Immature natural killer cell (primary cell): ENCODE measurements around the gene MAPKBP1. TPM values are rescaled to one million over a fixed set of nuclear protein-coding genes. Genes with fewer than 3 reads are reported as not detected.

Experiments used
- DNase-seq, 3 donors: peaks; one replicate each; pipeline ENCODE4 v3.0.0; 2022; ENCODE audit warnings: mixed read lengths in 1 of 3
- H3K27ac Mint-ChIP-seq, 6 donors: one replicate each; pipeline ENCODE4 v1.8.0; 2020; ENCODE audit warnings: mixed read lengths in 6 of 6, mild to moderate bottlenecking in 5 of 6, inconsistent platforms in 4 of 6, moderate library complexity in 3 of 6
- H3K27me3 Mint-ChIP-seq, 3 donors: one replicate each; pipeline ENCODE4 v1.8.0; 2020 to 2021; ENCODE audit warnings: low read depth in 3 of 3, mild to moderate bottlenecking in 3 of 3, mixed read lengths in 3 of 3, moderate library complexity in 3 of 3, inconsistent platforms in 1 of 3
- H3K36me3 Mint-ChIP-seq, 3 donors: one replicate each; pipeline ENCODE4 v1.8.0; 2020; ENCODE audit warnings: mixed read lengths in 3 of 3, inconsistent platforms in 2 of 3, mild to moderate bottlenecking in 2 of 3
- H3K4me1 Mint-ChIP-seq, 2 donors: one replicate each; pipeline ENCODE4 v1.8.0; 2020; ENCODE audit warnings: inconsistent platforms in 2 of 2, mild to moderate bottlenecking in 2 of 2, mixed read lengths in 2 of 2, moderate library complexity in 1 of 2
- H3K4me3 Mint-ChIP-seq, 5 donors: one replicate each; pipeline ENCODE4 v1.8.0; 2020; ENCODE audit warnings: mild to moderate bottlenecking in 5 of 5, mixed read lengths in 5 of 5, inconsistent platforms in 3 of 5, moderate library complexity in 3 of 5
- H3K9me3 Mint-ChIP-seq, 6 donors: one replicate each; pipeline ENCODE4 v1.8.0; 2020; ENCODE audit warnings: mild to moderate bottlenecking in 6 of 6, mixed read lengths in 6 of 6, inconsistent platforms in 4 of 6, moderate library complexity in 3 of 6
- polyA plus RNA-seq, 3 donors: library from polyadenylated mRNA; unstranded; fragments of 300-500 nt; fragmentation: Illumina TruSeq; gene quantifications; one replicate each; pipeline ENCODE4 v1.2.3, GENCODE V29; 2021

MAPKBP1 gene
- polyA plus RNA-seq, 3 donors from 2014 or later: 1.8 to 7.2 (median 3.6) TPM

DNA sequence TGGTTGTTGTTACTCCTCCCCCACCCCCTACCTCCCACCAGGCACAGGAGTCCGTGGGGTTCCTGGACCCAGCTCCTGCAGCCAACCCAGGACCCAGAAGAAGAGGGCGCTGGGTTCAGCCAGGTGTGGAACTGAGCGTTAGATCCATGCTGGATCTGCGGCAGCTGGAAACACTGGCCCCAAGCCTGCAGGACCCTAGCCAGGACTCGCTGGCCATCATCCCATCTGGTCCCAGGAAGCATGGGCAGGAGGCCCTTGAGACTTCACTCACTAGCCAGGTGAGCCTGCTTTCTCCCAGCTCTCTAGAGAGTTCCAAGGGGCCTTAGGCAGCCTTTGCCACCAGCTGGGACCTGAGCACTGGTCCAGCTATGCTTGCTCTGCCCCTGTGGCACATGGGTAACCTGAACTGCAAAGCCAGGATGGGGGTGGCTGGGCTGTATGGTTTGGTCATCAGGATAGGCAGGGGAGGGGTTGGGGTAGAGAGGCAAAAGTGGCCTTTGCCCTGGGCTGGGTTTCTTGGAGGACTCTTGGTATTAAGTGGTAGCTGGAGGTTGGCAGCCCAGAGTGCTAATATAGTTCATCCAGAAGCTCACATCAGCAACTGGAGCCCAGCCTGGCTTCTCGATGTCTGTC lies 46.6 kb downstream of the MAPKBP1 start:
- DNase-seq: no peak
- no peaks in the 10 kb centered on the region for H3K4me1 Mint-ChIP-seq
- H3K36me3 Mint-ChIP-seq: peaks cover 5 to 29% (median 7%) of the 10 kb centered on the region in 3 donors
- no peak overlapping the region for H3K4me3 Mint-ChIP-seq
- peak overlapping the region in 1 of 6 donors; percentile 22 for H3K27ac Mint-ChIP-seq
- peaks cover 0 to 3% (median 2%) of the 10 kb centered on the region in 3 donors for H3K27me3 Mint-ChIP-seq
- no peaks in the 10 kb centered on the region for H3K9me3 Mint-ChIP-seq

DNA sequence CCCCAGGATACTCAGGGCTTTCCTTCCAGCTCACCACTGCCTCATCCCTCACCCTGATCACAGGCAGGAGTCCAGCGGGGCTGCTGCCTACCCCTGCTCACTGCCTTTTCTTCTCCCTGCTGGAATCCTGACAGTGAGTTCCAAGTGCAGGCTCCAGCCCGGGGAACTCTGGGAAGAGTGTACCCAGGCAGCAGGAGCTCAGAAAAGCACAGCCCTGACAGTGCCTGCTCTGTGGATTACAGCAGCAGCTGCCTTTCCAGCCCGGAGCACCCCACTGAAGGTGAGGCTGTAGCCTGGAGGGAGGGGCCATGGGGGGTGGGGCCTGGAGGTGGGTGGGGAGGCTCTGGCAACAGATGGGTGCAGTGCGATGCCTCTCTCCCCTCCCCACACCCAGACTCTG lies 47.5 kb downstream of the MAPKBP1 start:
- DNase-seq: no peak
- Mint-ChIP-seq H3K9me3 (no peaks in the 10 kb centered on the region), H3K36me3 (peaks cover 4 to 20% (median 4%) of the 10 kb centered on the region in 3 donors), H3K27me3 (peaks cover 0 to 3% (median 2%) of the 10 kb centered on the region in 3 donors), H3K4me1 (peaks cover 0 to 3% of the 10 kb centered on the region in 2 donors), H3K4me3 (no peak overlapping the region), H3K27ac (no peak overlapping the region)

DNA sequence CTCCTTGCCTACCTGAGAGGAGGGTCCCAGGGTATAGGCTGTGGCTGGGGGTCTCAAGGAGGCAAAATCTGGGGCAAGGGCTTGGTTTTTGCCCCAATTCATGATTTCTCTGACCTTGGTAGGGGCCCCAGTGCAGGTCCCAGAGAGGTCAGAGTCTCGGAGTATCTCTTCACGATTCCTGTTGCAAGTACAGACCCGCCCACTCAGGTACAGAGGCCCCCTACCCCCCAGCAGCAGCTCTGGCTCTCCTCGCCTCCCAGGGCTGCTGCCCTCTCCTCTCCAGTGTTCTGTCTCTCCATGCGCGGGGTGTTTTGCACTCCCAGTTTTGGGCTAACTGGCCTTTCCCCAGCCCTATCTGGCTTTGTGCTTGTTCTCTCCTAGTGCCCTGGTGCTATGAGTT lies 48.2 kb downstream of the MAPKBP1 start:
- Mint-ChIP-seq H3K4me3 (no peak overlapping the region), H3K36me3 (peaks cover 4 to 15% (median 4%) of the 10 kb centered on the region in 3 donors), H3K27me3 (peaks cover 0 to 3% (median 2%) of the 10 kb centered on the region in 3 donors)

DNA sequence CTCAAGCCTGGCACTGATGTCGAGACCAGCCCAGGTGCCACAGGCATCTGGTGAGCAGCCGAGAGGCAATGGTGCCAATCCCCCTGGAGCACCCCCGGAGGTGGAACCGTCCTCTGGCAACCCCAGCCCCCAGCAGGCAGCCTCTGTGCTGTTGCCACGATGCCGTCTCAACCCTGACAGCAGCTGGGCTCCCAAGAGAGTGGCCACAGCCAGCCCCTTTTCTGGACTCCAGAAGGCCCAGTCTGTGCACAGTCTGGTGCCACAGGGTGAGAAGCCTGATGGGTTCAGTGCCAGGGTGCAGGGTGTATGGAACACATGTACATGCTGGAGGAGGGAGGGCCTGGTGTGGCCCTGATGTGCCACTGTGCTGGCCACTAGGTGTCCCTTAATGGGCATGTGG lies 48.7 kb downstream of the MAPKBP1 start:
- no peaks in the 10 kb centered on the region for H3K9me3 Mint-ChIP-seq
- DNase-seq: no peak
- H3K36me3 Mint-ChIP-seq: peaks cover 4 to 11% (median 4%) of the 10 kb centered on the region in 3 donors
- peaks cover 0 to 6% of the 10 kb centered on the region in 2 donors for H3K4me1 Mint-ChIP-seq
- peaks cover 0 to 7% (median 5%) of the 10 kb centered on the region in 3 donors for H3K27me3 Mint-ChIP-seq
- no peak overlapping the region for H3K27ac Mint-ChIP-seq
- H3K4me3 Mint-ChIP-seq: no peak overlapping the region

More for the DNA sequence above, 48.2 kb downstream of the MAPKBP1 start:
- no peak for DNase-seq
- Mint-ChIP-seq H3K9me3 (no peaks in the 10 kb centered on the region), H3K4me1 (peaks cover 0 to 3% of the 10 kb centered on the region in 2 donors), H3K27ac (peak overlapping the region in 1 of 6 donors; percentile 68)

DNA sequence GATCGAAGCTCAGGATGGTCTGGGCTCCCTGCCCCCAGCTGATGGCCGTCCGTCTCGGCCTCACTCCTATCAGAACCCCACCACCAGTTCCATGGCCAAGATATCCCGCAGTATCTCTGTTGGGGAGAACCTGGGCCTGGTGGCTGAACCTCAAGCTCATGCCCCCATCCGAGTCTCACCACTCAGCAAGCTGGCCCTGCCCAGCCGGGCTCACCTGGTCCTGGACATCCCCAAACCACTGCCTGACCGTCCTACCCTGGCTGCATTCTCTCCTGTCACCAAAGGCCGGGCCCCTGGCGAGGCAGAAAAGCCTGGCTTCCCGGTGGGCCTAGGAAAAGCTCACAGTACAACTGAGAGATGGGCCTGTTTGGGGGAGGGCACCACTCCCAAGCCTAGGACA lies 49.2 kb downstream of the MAPKBP1 start:
- DNase-seq: no peak
- Mint-ChIP-seq H3K9me3 (no peaks in the 10 kb centered on the region), H3K4me1 (peaks cover 3 to 9% of the 10 kb centered on the region in 2 donors), H3K4me3 (no peak overlapping the region), H3K27ac (no peak overlapping the region), H3K36me3 (peaks cover 4 to 5% (median 4%) of the 10 kb centered on the region in 3 donors), H3K27me3 (peaks cover 0 to 10% (median 7%) of the 10 kb centered on the region in 3 donors)

DNA sequence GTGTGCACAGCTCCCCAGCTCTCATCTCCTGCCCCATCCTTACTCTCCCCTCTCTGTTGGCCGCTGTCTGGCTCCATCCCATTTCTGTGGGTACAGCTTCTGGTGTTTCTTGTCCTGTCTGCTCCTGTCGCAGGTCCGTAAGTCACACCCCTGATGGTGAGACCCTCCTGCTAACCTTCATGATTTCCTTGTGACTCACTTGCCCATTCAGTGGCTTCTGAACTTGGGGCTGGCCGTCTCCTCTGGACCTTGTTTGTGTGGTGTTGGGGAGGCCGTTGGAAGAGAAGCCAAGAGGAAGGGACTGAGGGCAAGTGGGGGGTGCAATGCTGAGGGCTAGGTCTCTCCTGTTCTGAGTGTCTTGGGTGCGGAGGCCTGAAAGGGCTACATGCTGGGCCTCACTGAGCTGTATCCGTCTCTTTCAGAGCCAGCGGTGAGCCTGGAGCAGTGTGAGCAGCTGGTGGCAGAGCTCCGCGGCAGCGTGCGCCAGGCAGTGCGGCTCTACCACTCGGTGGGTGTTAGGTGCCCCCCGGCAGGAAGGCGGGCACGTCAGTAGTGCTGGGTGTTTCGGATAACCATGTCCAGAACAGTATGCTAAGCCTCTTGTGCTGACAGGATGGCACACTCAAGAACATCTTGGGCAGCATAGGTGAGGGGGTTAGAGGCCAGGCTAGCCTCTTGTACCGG lies 49.9 kb downstream of the MAPKBP1 start:
- H3K27me3 Mint-ChIP-seq: peaks cover 0 to 14% (median 7%) of the 10 kb centered on the region in 3 donors
- no peak for DNase-seq
- H3K27ac Mint-ChIP-seq: no peak overlapping the region
- no peaks in the 10 kb centered on the region for H3K9me3 Mint-ChIP-seq
- H3K4me1 Mint-ChIP-seq: peaks cover 10 to 15% of the 10 kb centered on the region in 2 donors
- peaks cover 3 to 4% (median 4%) of the 10 kb centered on the region in 3 donors for H3K36me3 Mint-ChIP-seq
- no peak overlapping the region for H3K4me3 Mint-ChIP-seq

DNA sequence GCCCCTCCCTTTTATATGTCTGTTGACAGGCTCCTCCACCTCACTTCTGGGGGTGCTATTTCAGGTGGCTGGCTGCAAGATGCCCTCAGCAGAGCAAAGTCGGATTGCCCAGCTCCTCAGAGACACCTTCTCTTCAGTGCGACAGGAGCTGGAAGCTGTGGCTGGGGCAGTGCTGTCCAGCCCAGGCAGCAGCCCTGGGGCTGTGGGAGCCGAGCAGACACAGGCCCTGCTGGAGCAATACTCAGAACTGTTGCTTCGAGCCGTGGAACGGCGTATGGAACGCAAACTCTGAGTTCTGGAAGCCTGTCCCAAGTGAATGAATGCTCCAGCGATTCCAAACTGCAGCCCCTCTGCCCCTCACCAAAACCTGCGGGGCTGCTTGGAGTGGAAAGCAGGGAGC lies 50.9 kb downstream of the MAPKBP1 start:
- H3K4me1 Mint-ChIP-seq: peaks cover 16 to 20% of the 10 kb centered on the region in 2 donors
- H3K9me3 Mint-ChIP-seq: no peaks in the 10 kb centered on the region
- no peak overlapping the region for H3K4me3 Mint-ChIP-seq
- peaks cover 0 to 16% (median 5%) of the 10 kb centered on the region in 3 donors for H3K27me3 Mint-ChIP-seq
- DNase-seq: no peak
- peaks cover 0 to 7% (median 3%) of the 10 kb centered on the region in 3 donors for H3K36me3 Mint-ChIP-seq
- H3K27ac Mint-ChIP-seq: no peak overlapping the region

DNA sequence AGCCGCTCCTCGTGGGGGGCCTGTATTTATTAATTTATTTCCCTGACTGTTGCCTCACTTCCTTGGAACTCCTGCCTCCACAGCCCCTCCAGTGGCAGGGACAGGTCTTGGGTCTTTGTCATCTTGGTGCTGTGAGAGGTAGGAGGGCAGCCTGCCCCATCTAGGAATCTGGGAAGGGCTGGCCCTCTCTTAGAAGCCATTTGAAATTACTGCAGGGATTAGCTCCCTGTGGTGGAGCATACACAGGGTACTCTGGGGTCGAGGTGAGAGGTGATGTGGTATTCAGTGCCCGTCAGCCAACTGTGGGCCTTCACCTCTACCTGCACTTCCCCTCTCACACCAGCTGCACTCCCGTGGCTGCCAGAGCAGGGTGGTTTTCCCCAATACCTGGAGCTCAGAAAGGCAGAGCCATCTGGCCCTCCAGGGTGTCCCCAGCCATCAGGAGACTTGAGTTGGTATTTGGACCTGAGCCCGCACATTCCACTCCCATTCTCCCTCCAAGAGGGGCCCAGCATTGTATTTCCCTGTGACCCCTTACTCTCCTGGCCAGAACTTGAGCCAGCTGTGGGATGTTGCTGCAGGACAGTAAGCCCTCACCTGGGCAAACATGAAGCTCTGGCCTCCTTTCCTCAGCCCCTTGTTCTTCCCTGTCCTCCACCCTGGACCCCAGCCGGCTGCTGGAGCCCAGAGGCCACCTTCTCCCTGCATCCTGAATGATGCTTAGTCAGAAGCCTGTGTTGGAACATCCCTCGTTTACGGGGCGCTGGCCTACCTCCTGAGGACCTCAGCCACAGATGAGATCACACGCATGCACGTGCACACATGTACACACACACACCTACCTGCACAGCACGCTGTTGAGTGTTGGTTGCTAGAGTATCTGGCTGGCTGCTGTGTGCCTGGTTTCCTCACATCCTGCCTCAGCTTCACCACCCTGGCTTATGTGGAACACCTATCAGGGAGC lies 51.6 kb downstream of the MAPKBP1 start:
- Mint-ChIP-seq H3K27me3 (peaks cover 0 to 14% (median 5%) of the 10 kb centered on the region in 3 donors), H3K27ac (peak overlapping the region in 3 of 6 donors; percentile 39 to 71 (median 41)), H3K9me3 (no peaks in the 10 kb centered on the region), H3K36me3 (peaks cover 0 to 7% (median 3%) of the 10 kb centered on the region in 3 donors), H3K4me3 (peak overlapping the region; percentile 52 to 90 (median 69)), H3K4me1 (peaks cover 18 to 20% of the 10 kb centered on the region in 2 donors)
- no peak for DNase-seq

DNA sequence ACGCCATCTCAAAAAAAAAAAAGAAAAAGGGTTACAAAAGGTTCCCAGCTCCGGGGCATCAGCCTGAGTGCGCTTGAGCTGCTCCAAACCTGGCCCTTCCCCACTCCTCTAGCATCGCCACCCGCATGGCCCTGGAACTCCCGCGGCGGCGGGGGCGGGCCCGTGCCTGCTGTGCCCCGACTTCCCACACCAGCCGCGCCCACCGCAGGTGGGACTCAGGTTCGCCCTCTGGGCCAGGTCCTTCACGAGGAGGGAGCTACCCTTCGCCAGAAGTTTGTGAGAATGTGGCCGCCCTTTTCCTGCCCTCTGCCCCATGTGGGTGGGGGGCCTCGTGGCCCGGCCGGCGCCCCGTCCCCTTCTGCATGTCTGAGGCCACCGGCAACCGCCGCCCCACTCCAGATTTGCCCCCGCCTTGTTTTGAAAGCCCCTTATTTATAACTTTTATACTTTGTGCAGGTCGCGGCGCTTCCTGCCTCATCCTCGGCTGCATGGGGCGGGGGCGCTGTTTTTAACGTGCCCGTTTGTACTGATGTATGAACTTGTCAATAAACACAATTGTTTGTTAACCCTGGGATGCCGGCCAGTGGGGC lies 53.1 kb downstream of the MAPKBP1 start:
- Mint-ChIP-seq H3K4me1 (peaks cover 30 to 33% of the 10 kb centered on the region in 2 donors), H3K4me3 (peak overlapping the region; percentile 84 to 96 (median 90)), H3K9me3 (no peaks in the 10 kb centered on the region), H3K27me3 (peaks cover 0 to 14% (median 5%) of the 10 kb centered on the region in 3 donors), H3K27ac (peak overlapping the region; percentile 73 to 93 (median 90)), H3K36me3 (peaks cover 0 to 3% (median 3%) of the 10 kb centered on the region in 3 donors)
- no peak for DNase-seq

DNA sequence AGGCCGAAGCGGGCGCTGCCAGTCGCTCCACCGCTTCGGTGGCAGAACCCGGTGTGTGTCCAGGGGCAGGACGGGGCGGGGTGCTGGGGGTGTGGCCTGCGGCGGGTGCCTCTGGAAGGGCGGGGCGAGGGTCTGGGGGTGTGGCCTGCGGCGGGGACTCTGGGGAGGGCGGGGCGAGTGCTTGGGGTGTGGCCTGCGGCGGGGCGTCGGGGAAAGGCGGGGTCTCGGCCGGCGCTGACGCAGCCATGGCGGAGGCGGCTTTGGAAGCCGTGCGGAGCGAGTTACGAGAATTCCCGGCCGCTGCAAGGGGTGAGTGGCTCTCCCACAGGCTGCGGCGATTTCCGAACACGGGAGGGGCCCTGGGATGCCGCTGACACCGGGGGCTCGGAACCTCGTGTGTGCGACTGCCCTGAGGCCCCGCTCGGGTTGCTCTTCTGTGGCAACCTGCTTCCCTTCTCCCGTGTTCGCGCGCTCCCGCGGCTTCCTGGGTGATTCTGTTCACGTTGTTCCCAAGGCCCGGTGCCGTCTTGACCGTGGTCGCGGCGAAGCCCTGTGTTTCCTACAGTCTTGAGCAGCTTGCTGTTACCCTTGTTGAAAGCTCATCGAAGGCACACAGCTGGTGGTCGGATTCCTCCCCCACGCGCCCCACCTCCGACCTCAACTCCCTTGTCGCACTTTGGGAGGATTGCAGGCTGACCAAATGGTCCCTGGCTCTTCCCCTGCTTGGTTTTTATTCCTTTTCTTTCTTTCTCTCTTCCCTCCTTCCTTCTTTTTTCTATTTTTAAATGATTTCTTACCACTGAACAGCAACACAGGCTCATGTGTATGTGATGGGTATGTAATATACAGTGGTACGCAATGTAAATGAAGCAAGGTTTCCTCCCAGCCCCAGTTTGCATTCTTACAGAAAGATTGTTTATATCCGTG lies 53.9 kb downstream of the MAPKBP1 start, which contains the start of gene JMJD7:
TSS of gene JMJD7 (plus strand) at position 213 of the 927 bp plus-strand sequence. CDS start at position 246, 33 bp downstream.
- peaks cover 0 to 14% (median 4%) of the 10 kb centered on the region in 3 donors for H3K27me3 Mint-ChIP-seq
- peaks cover 38 to 40% of the 10 kb centered on the region in 2 donors for H3K4me1 Mint-ChIP-seq
- no peaks in the 10 kb centered on the region for H3K9me3 Mint-ChIP-seq
- H3K4me3 Mint-ChIP-seq: peak within 1 kb of the TSS; percentile 84 to 96 (median 90)
- peak within 1 kb of the TSS; percentile 73 to 93 (median 90) for H3K27ac Mint-ChIP-seq
- peak; percentile 89 to 91 (median 90) for DNase-seq
- H3K36me3 Mint-ChIP-seq: peaks cover 0 to 3% (median 0%) of the 10 kb centered on the region in 3 donors

DNA sequence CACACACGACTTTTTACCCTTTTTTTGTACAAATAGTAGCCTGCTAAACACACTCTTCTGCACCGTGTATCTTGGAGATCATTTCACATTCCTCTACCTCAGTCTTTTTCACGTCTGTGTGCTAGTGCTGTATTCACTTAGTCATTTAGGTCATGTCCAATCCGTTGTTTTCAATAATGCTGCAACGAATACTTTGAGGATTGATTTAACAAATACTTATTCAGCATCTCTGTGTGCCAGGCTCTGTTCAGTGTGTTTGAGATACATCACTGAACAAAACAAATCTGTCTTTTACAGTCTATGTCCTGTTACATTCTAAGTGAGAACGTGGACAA lies 54.5 kb downstream of the MAPKBP1 start:
- no peaks in the 10 kb centered on the region for H3K9me3 Mint-ChIP-seq
- peaks cover 0 to 4% (median 3%) of the 10 kb centered on the region in 3 donors for H3K36me3 Mint-ChIP-seq
- no peak for DNase-seq
- H3K27me3 Mint-ChIP-seq: peaks cover 0 to 14% (median 4%) of the 10 kb centered on the region in 3 donors
- peaks cover 38 to 46% of the 10 kb centered on the region in 2 donors for H3K4me1 Mint-ChIP-seq
- H3K4me3 Mint-ChIP-seq: peak overlapping the region; percentile 84 to 96 (median 90)
- H3K27ac Mint-ChIP-seq: peak overlapping the region; percentile 73 to 93 (median 90)
